ENCODE measurements around the gene SLC44A5. TPM values are rescaled to one million over a fixed set of nuclear protein-coding genes. Genes with fewer than 3 reads are reported as not detected.

The SLC44A5 gene
- total and polyA plus RNA-seq, 4 donors = 0.75 to 1.6 (median 1.1) TPM

DNA sequence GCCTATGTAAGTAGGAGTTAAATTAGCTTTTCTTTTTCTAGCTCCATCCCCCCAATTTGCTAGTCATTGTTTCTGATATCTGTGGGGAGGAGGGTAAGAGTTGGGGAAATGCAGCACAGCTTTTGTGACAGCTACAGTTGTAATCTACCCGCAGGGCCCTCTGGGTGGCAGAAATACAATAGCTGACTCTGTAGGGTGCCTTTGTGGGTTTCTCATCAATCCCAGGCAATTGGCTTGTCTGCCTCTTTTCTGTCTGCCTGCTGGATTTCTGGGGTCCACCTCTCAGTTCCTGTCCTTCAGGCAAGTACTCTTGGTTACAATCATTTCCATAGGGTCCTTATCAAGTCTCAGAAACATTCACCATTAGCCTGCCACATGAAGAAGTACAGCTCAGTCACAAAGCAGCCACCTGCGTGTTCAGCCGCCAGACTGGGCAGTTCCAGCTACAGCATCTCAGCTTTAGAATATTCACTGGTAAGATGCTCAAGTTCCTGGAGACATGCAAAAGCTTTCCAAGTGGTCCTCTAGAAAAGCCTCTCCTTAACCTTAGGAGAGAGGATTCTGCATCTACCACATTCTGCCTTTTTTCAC, 19.2 kb upstream of the SLC44A5 start:
- DNase-seq (no peak), ATAC-seq (ENCODE audit: low FRiP score) (no peak)
- Histone ChIP-seq H3K4me3 (ENCODE audit: low read length in 2 of 2) (no peak overlapping the region), H3K4me1 (ENCODE audit: control insufficient read depth in 1 of 2, insufficient read depth in 2 of 2, low read length in 2 of 2) (no peaks in the 10 kb centered on the region), H3K27me3 (ENCODE audit: control insufficient read depth in 1 of 2, insufficient read depth in 2 of 2, low read length in 1 of 2) (no peaks in the 10 kb centered on the region), H3K9me3 (ENCODE audit: control insufficient read depth, low read length) (no peaks in the 10 kb centered on the region), H3K36me3 (ENCODE audit: control insufficient read depth in 1 of 2, insufficient read depth in 2 of 2, low read length in 1 of 2) (no peaks in the 10 kb centered on the region), H3K27ac (ENCODE audit: low read depth in 1 of 2, low read length in 2 of 2) (no peak overlapping the region)
- intact Hi-C loops (cut with DNase I) = loop anchor here in 1 of 2 donors (10.0 kb wide), 1 partner anchor 365 kb away; no protein-coding TSS in a partner anchor
- WGBS, 2 donors = 50 to 55% methylated on average over 3 of the region's 3 CpGs

- DNase-seq (no peak), ATAC-seq (ENCODE audit: low FRiP score) (no peak)
- 79 to 86% methylated on average over 3 of the region's 3 CpGs for WGBS, 2 donors
- Histone ChIP-seq H3K4me3 (ENCODE audit: low read length in 2 of 2) (no peak overlapping the region), H3K27me3 (ENCODE audit: control insufficient read depth in 1 of 2, insufficient read depth in 2 of 2, low read length in 1 of 2) (no peaks in the 10 kb centered on the region), H3K36me3 (ENCODE audit: control insufficient read depth in 1 of 2, insufficient read depth in 2 of 2, low read length in 1 of 2) (no peaks in the 10 kb centered on the region), H3K9me3 (ENCODE audit: control insufficient read depth, low read length) (no peaks in the 10 kb centered on the region), H3K4me1 (ENCODE audit: control insufficient read depth in 1 of 2, insufficient read depth in 2 of 2, low read length in 2 of 2) (no peaks in the 10 kb centered on the region), H3K27ac (ENCODE audit: low read depth in 1 of 2, low read length in 2 of 2) (no peak overlapping the region)
- intact Hi-C loops (cut with DNase I) = no loop called here
Observed at GRCh38 chr1:75625795-75626194, 14.9 kb upstream of the SLC44A5 start.

DNA sequence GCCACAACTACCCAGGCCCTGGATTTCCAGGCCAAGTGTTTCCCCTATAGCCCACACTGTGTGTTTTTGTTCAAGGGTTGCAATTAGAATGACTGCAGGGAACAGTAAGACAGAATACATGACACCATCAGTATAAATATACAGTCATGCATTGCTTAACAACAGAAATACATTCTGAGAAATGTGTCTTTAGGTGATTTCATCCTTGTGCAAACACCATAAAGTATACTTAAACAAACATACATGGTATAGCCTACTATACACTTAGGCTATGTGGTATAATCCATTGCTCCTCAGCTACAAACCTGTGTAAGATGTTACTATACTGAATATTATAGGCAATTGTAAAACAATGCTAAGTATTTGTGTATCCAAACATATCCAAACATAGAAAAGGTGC, 7.5 kb upstream of the SLC44A5 start:
- Histone ChIP-seq H3K36me3 (ENCODE audit: control insufficient read depth in 1 of 2, insufficient read depth in 2 of 2, low read length in 1 of 2) (no peaks in the 10 kb centered on the region), H3K4me1 (ENCODE audit: control insufficient read depth in 1 of 2, insufficient read depth in 2 of 2, low read length in 2 of 2) (no peaks in the 10 kb centered on the region), H3K4me3 (ENCODE audit: low read length in 2 of 2) (no peak overlapping the region), H3K27me3 (ENCODE audit: control insufficient read depth in 1 of 2, insufficient read depth in 2 of 2, low read length in 1 of 2) (no peaks in the 10 kb centered on the region), H3K9me3 (ENCODE audit: control insufficient read depth, low read length) (no peaks in the 10 kb centered on the region), H3K27ac (ENCODE audit: low read depth in 1 of 2, low read length in 2 of 2) (no peak overlapping the region)
- DNase-seq (no peak), ATAC-seq (ENCODE audit: low FRiP score) (no peak)
- intact Hi-C loops (cut with DNase I) = no loop called here

DNA sequence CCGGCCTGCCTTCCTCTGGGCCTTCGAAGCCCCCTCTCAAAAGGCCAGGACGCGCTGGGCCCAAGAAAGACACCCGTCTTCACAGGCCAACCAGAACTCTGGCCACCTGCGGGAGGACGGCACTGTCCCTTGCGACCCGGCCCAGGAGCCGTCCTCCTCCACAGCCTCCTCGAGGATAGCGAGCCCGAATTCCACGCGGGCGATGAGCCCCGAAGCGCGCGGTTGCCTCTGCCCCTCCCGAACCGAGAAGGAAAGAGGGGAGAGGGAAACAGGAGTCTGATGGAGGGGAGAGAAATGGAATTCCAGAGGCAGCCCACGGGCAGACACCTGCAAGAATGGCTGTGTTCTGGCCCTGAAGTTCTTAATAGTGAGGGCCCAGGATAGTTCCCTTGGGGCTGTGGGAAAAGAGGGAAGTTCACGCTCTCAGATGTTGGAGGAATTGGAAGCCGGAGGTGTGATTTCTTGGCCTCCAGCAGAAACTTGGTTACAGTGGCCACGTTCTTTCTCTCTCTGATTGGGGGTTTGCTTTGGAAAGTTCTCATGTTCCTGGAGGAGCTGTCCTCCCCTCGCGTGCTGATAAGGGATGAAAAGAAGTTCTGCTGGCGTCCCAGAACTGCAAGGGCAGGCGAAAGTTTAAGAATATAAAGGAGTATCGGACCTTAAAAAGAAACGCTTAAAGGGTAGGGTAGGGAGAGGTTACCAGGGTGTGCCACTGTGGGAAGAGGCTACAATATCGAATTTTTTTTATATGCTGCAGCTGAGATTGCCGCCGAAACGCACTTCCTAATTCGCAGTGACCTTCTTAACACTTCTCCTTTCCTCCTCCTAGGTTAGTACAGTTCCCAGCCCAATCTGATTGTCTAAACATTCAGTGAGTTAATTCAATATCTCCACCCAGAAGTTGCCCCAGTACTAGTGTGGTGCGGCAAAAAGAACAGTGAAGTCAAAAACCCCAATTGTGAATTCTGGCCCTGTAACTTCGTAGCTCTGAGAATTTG, 5.8 kb upstream of the SLC44A5 start:
- DNase-seq = peak in 1 of 2 donors; percentile 59
- WGBS, 2 donors = 6% methylated on average over 33 to 39 of the region's 39 CpGs

DNA sequence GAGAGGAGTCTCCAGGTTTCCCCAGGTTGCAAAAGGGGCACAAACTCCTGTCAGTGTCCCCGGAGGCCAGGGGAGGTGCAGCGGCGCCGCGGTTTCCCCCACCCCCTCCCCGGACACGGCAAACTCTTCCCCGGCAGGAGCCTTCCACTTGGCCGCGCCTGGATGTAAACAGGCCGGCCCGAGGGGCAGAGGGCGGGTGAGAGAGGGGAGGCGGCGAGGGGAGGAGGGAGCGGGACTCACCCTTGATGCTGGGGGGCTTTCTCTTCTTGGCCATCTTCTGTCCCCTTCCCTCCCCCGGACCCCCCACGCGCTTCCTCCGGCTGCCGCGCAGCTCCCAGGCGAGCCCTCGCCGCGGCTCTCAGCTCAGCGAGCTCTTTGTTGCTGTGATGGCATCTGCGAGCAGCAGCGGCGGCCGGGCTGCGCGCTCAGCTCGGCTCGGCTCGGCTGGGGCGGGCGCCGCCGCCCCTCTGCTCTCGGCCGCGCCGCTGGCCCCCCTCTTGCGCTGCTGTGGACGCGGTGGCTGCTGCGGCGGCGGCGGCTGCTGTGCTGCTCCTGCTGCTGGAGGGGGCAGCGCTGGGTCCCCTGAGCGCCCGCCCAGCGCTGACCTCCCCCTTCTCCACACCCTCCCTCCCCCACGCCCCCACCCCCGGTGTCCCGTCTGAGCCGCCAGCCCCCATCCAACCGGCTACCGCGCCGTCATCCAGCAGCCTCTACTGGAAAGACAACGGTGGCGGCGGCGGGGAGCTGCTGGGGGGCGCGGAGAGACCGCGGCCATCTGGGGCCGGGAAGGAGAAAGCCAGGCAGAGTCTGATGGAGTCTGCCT, 4.9 kb upstream of the SLC44A5 start:
- peak; percentile 82 for ATAC-seq (ENCODE audit: low FRiP score)
- no peak overlapping the region for H3K27ac ChIP-seq (ENCODE audit: low read depth in 1 of 2, low read length in 2 of 2)
- no peaks in the 10 kb centered on the region for H3K27me3 ChIP-seq (ENCODE audit: control insufficient read depth in 1 of 2, insufficient read depth in 2 of 2, low read length in 1 of 2)

More for the DNA sequence above, 5.8 kb upstream of the SLC44A5 start:
- intact Hi-C loops (cut with DNase I) = no loop called here
- H3K4me3 ChIP-seq (ENCODE audit: low read length in 2 of 2) = peak overlapping the region in 1 of 2 donors; percentile 46
- peak; percentile 36 for ATAC-seq (ENCODE audit: low FRiP score)
- no peak overlapping the region for H3K27ac ChIP-seq (ENCODE audit: low read depth in 1 of 2, low read length in 2 of 2)
- no peaks in the 10 kb centered on the region for H3K36me3 ChIP-seq (ENCODE audit: control insufficient read depth in 1 of 2, insufficient read depth in 2 of 2, low read length in 1 of 2)
- no peaks in the 10 kb centered on the region for H3K9me3 ChIP-seq (ENCODE audit: control insufficient read depth, low read length)
- no peaks in the 10 kb centered on the region for H3K27me3 ChIP-seq (ENCODE audit: control insufficient read depth in 1 of 2, insufficient read depth in 2 of 2, low read length in 1 of 2)
- H3K4me1 ChIP-seq (ENCODE audit: control insufficient read depth in 1 of 2, insufficient read depth in 2 of 2, low read length in 2 of 2) = no peaks in the 10 kb centered on the region

GRCh38 chr1:75614399-75614756, 3.5 kb upstream of the SLC44A5 start:
- H3K27me3 ChIP-seq (ENCODE audit: control insufficient read depth in 1 of 2, insufficient read depth in 2 of 2, low read length in 1 of 2) = no peaks in the 10 kb centered on the region
- DNase-seq = no peak
- ATAC-seq (ENCODE audit: low FRiP score) = no peak
- H3K27ac ChIP-seq (ENCODE audit: low read depth in 1 of 2, low read length in 2 of 2) = no peak overlapping the region
- intact Hi-C loops (cut with DNase I) = no loop called here
- H3K4me1 ChIP-seq (ENCODE audit: control insufficient read depth in 1 of 2, insufficient read depth in 2 of 2, low read length in 2 of 2) = no peaks in the 10 kb centered on the region
- H3K36me3 ChIP-seq (ENCODE audit: control insufficient read depth in 1 of 2, insufficient read depth in 2 of 2, low read length in 1 of 2) = no peaks in the 10 kb centered on the region
- 2 to 4% methylated on average over 8 of the region's 8 CpGs for WGBS, 2 donors
- H3K9me3 ChIP-seq (ENCODE audit: control insufficient read depth, low read length) = no peaks in the 10 kb centered on the region
- peak overlapping the region in 1 of 2 donors; percentile 46 for H3K4me3 ChIP-seq (ENCODE audit: low read length in 2 of 2)

More for the DNA sequence above, 4.9 kb upstream of the SLC44A5 start:
- H3K36me3 ChIP-seq (ENCODE audit: control insufficient read depth in 1 of 2, insufficient read depth in 2 of 2, low read length in 1 of 2) = no peaks in the 10 kb centered on the region
- H3K4me3 ChIP-seq (ENCODE audit: low read length in 2 of 2) = peak overlapping the region; percentile 35 to 46
- no peaks in the 10 kb centered on the region for H3K4me1 ChIP-seq (ENCODE audit: control insufficient read depth in 1 of 2, insufficient read depth in 2 of 2, low read length in 2 of 2)
- no peaks in the 10 kb centered on the region for H3K9me3 ChIP-seq (ENCODE audit: control insufficient read depth, low read length)
- 1% methylated on average over 32 to 72 of the region's 72 CpGs for WGBS, 2 donors
- intact Hi-C loops (cut with DNase I) = no loop called here
- DNase-seq = peak; percentile 42 to 77

DNA sequence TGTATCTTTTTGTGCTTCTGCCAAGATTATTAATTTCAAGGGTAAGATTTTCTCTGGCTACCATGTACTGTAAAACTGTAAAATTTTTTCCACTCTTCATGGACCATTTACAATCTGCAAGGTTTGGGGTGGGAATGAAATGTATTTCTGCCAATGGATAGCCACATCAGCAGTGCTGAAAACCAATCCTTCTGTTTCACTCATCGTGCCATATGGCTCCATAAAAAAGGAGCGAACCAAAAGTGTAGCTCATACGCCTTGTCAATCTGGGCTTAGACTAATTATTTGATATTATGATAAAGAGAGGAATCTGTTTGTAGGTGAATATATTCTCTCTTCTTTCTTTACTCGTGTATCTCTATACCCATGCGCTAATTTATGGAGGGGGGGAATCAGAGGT, 3.0 kb upstream of the SLC44A5 start:
- no peak overlapping the region for H3K27ac ChIP-seq (ENCODE audit: low read depth in 1 of 2, low read length in 2 of 2)
- no peaks in the 10 kb centered on the region for H3K9me3 ChIP-seq (ENCODE audit: control insufficient read depth, low read length)
- 54 to 59% methylated on average over 5 of the region's 5 CpGs for WGBS, 2 donors
- intact Hi-C loops (cut with DNase I) = no loop called here
- no peak for ATAC-seq (ENCODE audit: low FRiP score)
- H3K36me3 ChIP-seq (ENCODE audit: control insufficient read depth in 1 of 2, insufficient read depth in 2 of 2, low read length in 1 of 2) = no peaks in the 10 kb centered on the region
- no peak overlapping the region for H3K4me3 ChIP-seq (ENCODE audit: low read length in 2 of 2)
- no peaks in the 10 kb centered on the region for H3K4me1 ChIP-seq (ENCODE audit: control insufficient read depth in 1 of 2, insufficient read depth in 2 of 2, low read length in 2 of 2)
- DNase-seq = no peak
- no peaks in the 10 kb centered on the region for H3K27me3 ChIP-seq (ENCODE audit: control insufficient read depth in 1 of 2, insufficient read depth in 2 of 2, low read length in 1 of 2)

DNA sequence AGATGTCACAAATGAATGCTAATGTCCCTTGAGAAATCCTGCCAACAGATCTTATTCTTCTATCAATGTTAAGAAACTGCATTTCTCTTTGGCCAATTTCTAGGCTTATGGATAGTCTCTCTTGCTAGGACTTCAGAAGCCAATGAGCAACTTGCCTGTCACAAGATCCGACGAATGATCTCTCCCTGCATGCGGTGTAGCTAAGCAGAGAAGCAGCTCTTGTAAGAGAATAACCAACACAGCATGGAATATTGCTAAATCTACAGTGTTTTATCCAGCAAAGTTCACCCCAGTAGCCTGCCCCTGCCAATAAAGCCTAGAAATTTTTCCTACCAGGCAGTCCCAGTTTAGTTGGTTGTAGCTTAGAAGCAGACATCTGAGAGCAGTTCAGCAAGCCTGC, 2.1 kb upstream of the SLC44A5 start:
- Histone ChIP-seq H3K4me1 (ENCODE audit: control insufficient read depth in 1 of 2, insufficient read depth in 2 of 2, low read length in 2 of 2) (no peaks in the 10 kb centered on the region), H3K27ac (ENCODE audit: low read depth in 1 of 2, low read length in 2 of 2) (no peak overlapping the region), H3K4me3 (ENCODE audit: low read length in 2 of 2) (no peak overlapping the region), H3K27me3 (ENCODE audit: control insufficient read depth in 1 of 2, insufficient read depth in 2 of 2, low read length in 1 of 2) (no peaks in the 10 kb centered on the region), H3K9me3 (ENCODE audit: control insufficient read depth, low read length) (no peaks in the 10 kb centered on the region), H3K36me3 (ENCODE audit: control insufficient read depth in 1 of 2, insufficient read depth in 2 of 2, low read length in 1 of 2) (no peaks in the 10 kb centered on the region)
- WGBS, 2 donors = 74 to 82% methylated on average over 3 of the region's 3 CpGs
- no peak for DNase-seq
- intact Hi-C loops (cut with DNase I) = no loop called here
- ATAC-seq (ENCODE audit: low FRiP score) = no peak
